Effector CD8-positive, alpha-beta T cell (primary cell): ENCODE measurements around the gene ARVCF.
A peak's percentile ranks its signal among the peaks of the same experiment; 100 is the strongest.

Source experiments
- DNase-seq: peaks from one replicate; lab custom pipeline; 2025; lab: John Stamatoyannopoulos, UW
- total RNA-seq, 4 experiments: gene quantifications; one replicate each; lab custom pipeline; 2026; lab: John Stamatoyannopoulos, UW

ARVCF gene
- total RNA-seq = 6.3 to 13.2 (median 8.5) reads per million in 4 experiments

GRCh38 chr22:20016734-20017621 lies at the start of gene ARVCF:
Gene ARVCF, minus strand, starts transcription at chr22:20016823. Its CDS starts 26,029 bp downstream, at chr22:19990794.
- DNase-seq = peak; percentile 87

GRCh38 chr22:20065896-20066616 lies 49.4 kb upstream of the ARVCF start:
- no peak for DNase-seq

GRCh38 chr22:20064545-20065262 lies 48.1 kb upstream of the ARVCF start:
- no peak for DNase-seq

GRCh38 chr22:20064140-20064480 lies 47.5 kb upstream of the ARVCF start:
- no peak for DNase-seq

- DNase-seq = no peak
Measured at GRCh38 chr22:20063271-20064139, 46.9 kb upstream of the ARVCF start.

- no peak for DNase-seq
Measured at GRCh38 chr22:20062766-20063083, 46.1 kb upstream of the ARVCF start.

GRCh38 chr22:20062043-20062765 lies 45.6 kb upstream of the ARVCF start:
- DNase-seq = no peak

- DNase-seq = no peak
Measured at GRCh38 chr22:20061481-20061861, 44.8 kb upstream of the ARVCF start.

GRCh38 chr22:20060700-20061480 lies 44.3 kb upstream of the ARVCF start:
- no peak for DNase-seq

GRCh38 chr22:20058989-20059770 lies 42.6 kb upstream of the ARVCF start:
- no peak for DNase-seq

GRCh38 chr22:20057596-20058268 lies 41.1 kb upstream of the ARVCF start:
- no peak for DNase-seq

GRCh38 chr22:20056696-20057386 lies 40.2 kb upstream of the ARVCF start:
- no peak for DNase-seq

- no peak for DNase-seq
Measured at GRCh38 chr22:20056161-20056560, 39.5 kb upstream of the ARVCF start.

GRCh38 chr22:20055654-20056053 lies 39.0 kb upstream of the ARVCF start:
- no peak for DNase-seq

GRCh38 chr22:20055144-20055543 lies 38.5 kb upstream of the ARVCF start:
- DNase-seq = no peak

GRCh38 chr22:20054485-20054884 lies 37.9 kb upstream of the ARVCF start:
- no peak for DNase-seq

- DNase-seq = no peak
Measured at GRCh38 chr22:20054034-20054427, 37.4 kb upstream of the ARVCF start.

GRCh38 chr22:20053407-20054033 lies 36.9 kb upstream of the ARVCF start:
- no peak for DNase-seq
